DOHH2 (cell line): Measurements from ENCODE around the gene MMP20.
"Not testable (repeated sequence)": the region's sequence is repeated elsewhere in the genome, so short reads cannot be mapped to it uniquely, and the experiment has no call there.

Experiments
- EZH2phosphoT487 ChIP-seq: fragments of 200-600 bp; sonication (generic); IDR thresholded peaks from 2 replicates; pipeline ENCODE4 v1.6.1; 2017; ENCODE audit warnings: borderline replicate concordance, mild to moderate bottlenecking, antibody characterized with exemption, low read length, moderate library complexity, mixed read lengths
- TF ChIP-seq, protein P1 (sequence below): fragments of 200-600 bp; sonication (generic); IDR thresholded peaks from one replicate; pipeline ENCODE4 v1.5.1; 2014; ENCODE audit warnings: antibody characterized with exemption, mild to moderate bottlenecking, low read depth, low read length; ENCODE audit not compliant: poor library complexity, severe bottlenecking

DNA sequence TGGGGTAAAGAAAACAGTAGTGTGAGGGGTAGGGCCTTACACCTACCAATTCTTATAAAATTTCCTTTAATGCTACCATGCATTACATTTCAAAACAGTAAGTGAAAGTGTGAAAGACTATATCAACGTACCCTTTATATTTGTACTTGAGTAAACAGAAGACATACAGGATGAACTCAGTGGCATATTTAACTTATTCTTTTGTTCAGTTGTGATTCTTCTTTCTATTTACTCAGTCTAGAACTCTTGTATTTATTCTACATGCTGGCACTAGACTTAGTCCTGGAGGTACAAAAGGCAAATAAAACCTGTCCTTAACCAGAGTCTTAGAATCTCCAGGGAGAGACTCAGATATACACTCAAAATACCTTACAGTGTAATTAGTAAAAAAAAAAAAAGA is 4.8 kb upstream of the MMP20 start:
- TF ChIP-seq, protein P1, sequence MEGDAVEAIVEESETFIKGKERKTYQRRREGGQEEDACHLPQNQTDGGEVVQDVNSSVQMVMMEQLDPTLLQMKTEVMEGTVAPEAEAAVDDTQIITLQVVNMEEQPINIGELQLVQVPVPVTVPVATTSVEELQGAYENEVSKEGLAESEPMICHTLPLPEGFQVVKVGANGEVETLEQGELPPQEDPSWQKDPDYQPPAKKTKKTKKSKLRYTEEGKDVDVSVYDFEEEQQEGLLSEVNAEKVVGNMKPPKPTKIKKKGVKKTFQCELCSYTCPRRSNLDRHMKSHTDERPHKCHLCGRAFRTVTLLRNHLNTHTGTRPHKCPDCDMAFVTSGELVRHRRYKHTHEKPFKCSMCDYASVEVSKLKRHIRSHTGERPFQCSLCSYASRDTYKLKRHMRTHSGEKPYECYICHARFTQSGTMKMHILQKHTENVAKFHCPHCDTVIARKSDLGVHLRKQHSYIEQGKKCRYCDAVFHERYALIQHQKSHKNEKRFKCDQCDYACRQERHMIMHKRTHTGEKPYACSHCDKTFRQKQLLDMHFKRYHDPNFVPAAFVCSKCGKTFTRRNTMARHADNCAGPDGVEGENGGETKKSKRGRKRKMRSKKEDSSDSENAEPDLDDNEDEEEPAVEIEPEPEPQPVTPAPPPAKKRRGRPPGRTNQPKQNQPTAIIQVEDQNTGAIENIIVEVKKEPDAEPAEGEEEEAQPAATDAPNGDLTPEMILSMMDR, result not testable (repeated sequence)
- TF ChIP-seq EZH2phosphoT487, result not testable (repeated sequence)
